ENCODE data around the gene NHERF2.

Gene NHERF2

GRCh38 chr16:2057438-2057837 lies 30.7 kb downstream of the NHERF2 start:
- DNase-seq (ENCODE audit: low read depth in 2 of 2, low spot score in 1 of 2), result no peak

DNA sequence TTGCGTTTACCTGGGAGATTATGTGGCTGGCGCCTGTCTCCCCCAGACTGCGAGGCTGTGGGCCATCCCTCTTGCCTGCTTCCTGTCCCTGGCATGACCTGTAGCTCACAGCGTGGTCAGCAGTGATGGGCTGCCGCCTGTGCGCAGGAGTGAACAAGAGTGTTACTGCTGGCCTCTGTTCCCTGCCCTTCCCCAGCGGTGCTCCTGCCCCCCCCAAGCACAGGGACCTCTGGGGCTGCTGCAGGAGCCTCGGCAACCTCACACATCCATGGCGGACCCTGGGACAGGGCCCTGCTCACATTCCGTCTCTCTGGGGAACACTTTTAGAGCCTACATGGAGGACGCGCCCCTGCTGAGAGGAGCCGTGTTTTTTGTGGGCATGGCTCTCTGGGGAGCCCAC lies 31.7 kb downstream of the NHERF2 start:
- DNase-seq (ENCODE audit: low read depth in 2 of 2, low spot score in 1 of 2), result no peak

GRCh38 chr16:2058872-2059271 lies 32.2 kb downstream of the NHERF2 start:
- no peak for DNase-seq (ENCODE audit: low read depth in 2 of 2, low spot score in 1 of 2)

DNA sequence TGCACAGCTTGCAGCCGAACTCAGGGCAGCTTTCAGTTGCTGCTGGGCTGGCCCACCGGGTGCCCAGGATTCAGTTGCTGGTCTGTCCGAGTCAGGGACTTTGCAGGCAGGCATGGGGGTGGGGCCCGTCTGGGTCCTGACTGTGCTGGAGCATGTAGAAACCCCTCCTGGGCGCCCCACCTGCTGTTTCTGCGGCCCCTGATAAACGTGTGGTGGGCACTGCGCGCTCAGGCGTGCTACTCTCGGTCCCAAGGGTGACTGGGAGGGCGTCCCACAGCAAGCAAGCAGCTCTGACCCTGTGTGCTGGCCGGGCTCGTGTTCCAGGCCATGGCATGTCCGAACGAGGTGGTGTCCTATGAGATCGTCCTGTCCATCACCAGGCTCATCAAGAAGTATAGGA lies 33.6 kb downstream of the NHERF2 start:
- DNase-seq (ENCODE audit: low read depth in 2 of 2, low spot score in 1 of 2), result no peak

GRCh38 chr16:2061023-2061422 lies 34.3 kb downstream of the NHERF2 start:
- no peak for DNase-seq (ENCODE audit: low read depth in 2 of 2, low spot score in 1 of 2)

GRCh38 chr16:2061526-2061925 lies 34.8 kb downstream of the NHERF2 start:
- DNase-seq (ENCODE audit: low read depth in 2 of 2, low spot score in 1 of 2), result no peak

- DNase-seq (ENCODE audit: low read depth in 2 of 2, low spot score in 1 of 2), result no peak
Observed at GRCh38 chr16:2062801-2063200, 36.1 kb downstream of the NHERF2 start.

- DNase-seq (ENCODE audit: low read depth in 2 of 2, low spot score in 1 of 2), result no peak
Observed at GRCh38 chr16:2063861-2064260, 37.2 kb downstream of the NHERF2 start.

GRCh38 chr16:2064368-2064945 lies 37.8 kb downstream of the NHERF2 start:
- no peak for DNase-seq (ENCODE audit: low read depth in 2 of 2, low spot score in 1 of 2)

DNA sequence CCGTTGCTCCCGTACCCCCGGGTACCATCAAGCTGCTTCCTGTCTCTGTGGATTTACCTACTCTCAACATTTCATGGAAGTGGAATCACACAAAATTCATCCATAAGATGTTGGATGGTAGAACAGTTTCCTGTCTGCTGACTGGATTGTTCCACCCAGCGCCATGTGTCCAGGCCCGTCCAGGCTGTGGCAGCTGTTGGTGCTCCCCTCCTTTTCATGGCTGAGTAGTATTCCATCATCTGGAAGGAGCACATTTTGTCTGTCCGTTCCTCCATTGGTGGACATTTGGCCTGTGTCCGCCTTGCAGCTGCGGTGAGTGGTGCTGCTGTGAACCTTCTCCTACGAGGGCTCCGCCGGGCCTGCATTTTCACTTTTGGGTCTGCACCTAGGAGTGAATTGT lies 39.4 kb downstream of the NHERF2 start:
- no peak for DNase-seq (ENCODE audit: low read depth in 2 of 2, low spot score in 1 of 2)

- no peak for DNase-seq (ENCODE audit: low read depth in 2 of 2, low spot score in 1 of 2)
Observed at GRCh38 chr16:2070576-2071453, 44.1 kb downstream of the NHERF2 start.

DNA sequence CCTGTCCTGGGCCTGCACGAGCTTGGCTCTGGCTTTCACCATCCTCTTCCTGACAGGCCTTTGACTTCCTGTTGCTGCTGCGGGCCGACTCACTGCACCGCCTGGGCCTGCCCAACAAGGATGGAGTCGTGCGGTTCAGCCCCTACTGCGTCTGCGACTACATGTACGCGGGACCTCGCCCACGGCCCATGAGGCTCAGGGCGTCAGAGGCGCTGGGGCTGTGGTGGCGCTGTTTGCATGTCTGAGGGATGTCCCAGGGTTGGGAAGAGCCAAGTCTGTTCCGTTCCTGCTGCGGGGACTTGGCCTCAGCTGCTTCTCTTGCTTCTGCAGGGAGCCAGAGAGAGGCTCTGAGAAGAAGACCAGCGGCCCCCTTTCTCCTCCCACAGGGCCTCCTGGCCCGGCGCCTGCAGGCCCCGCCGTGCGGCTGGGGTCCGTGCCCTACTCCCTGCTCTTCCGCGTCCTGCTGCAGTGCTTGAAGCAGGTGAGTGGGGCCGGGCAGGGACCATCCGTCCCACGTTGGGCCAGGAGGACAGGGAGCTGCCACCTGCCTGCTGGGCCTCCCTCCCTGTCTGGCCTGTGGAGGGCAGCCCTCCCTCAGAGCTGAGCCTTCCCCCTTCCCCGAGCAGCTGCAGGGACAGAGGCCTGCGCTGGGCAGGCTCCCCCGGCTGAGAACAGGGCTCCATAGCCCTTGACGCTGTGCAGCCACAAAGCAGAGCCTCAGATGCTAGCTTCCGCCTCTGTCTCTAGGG lies 44.9 kb downstream of the NHERF2 start:
- DNase-seq (ENCODE audit: low read depth in 2 of 2, low spot score in 1 of 2), result no peak

DNA sequence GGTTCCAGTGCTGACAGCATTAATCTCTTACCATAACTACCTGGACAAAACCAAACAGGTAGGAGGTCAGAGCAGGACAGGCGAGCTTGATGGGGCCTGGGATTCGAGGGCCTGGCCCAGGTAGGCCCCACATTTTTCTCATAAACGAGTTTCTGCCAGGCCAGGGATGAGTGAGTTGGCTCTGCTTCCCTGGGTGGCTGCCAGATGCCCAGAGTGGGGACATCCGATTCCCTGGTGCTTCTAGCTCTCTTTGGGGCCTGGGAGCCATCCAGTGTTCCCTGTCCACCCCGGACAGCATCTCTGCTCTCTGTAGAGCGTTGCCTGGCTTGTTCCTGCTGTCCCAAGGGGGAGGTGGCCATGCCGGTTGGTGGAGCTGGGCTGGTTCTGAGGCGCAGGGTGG lies 46.2 kb downstream of the NHERF2 start:
- DNase-seq (ENCODE audit: low read depth in 2 of 2, low spot score in 1 of 2), result no peak

DNA sequence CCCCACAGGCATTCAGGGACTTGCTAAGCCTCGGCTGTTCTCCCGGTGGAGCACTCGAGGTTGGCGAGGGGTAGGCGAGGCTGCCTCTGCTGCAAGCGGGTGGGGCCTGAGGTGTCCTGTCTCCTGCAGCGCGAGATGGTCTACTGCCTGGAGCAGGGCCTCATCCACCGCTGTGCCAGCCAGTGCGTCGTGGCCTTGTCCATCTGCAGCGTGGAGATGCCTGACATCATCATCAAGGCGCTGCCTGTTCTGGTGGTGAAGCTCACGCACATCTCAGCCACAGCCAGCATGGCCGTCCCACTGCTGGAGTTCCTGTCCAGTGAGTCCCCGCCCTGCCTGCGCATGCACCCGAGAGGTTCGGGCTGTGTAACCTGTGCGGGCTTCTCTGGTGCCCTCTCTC lies 47.4 kb downstream of the NHERF2 start:
- no peak for DNase-seq (ENCODE audit: low read depth in 2 of 2, low spot score in 1 of 2)

DNA sequence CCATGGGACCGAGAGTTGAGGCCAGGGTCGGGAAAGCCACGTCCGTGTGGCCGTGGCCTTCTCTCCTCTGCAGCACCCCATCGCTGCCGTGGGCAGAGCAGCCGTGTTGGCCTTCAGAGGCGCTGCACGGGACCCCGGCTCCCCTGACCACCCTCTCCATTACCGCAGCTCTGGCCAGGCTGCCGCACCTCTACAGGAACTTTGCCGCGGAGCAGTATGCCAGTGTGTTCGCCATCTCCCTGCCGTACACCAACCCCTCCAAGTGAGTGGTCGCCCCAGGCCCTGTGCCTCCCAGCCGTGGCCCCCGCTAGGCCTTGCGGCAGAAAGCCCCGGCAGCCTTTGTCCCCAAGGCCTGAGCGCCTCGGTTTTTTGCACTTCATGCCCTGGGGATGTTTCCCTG lies 48.9 kb downstream of the NHERF2 start:
- no peak for DNase-seq (ENCODE audit: low read depth in 2 of 2, low spot score in 1 of 2)

DNA sequence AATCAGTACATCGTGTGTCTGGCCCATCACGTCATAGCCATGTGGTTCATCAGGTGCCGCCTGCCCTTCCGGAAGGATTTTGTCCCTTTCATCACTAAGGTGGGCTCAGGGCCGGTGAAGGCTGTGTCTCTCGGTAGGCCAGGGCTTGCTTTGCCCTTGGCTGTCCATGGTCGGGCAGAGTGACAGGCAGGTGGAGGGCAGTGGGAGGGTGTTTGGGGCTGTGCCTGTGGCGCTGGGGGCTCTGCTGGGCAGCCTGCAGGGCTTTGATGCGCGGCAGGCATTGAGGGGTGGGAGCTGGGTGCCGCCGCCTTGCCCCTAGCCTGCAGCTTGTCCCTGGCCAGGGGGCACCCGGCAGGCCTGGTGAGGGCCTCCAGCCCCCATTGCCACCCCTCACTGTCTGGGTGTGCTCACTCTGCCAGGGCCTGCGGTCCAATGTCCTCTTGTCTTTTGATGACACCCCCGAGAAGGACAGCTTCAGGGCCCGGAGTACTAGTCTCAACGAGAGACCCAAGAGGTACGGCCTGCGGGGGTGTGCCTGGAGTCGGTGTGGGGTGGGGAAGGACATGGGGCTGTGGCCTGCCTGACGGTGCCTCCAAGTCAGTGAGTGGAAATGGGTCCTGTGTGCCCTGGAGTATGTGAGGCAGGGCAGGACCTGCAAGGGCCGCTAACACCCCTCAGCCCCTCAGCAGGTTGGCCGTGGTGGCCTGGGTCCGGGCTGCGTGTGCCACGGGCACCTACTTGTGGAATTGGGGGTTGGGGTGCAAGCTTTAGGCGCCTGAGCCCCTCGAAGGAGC lies 49.6 kb downstream of the NHERF2 start:
- DNase-seq (ENCODE audit: low read depth in 2 of 2, low spot score in 1 of 2), result no peak

DNA sequence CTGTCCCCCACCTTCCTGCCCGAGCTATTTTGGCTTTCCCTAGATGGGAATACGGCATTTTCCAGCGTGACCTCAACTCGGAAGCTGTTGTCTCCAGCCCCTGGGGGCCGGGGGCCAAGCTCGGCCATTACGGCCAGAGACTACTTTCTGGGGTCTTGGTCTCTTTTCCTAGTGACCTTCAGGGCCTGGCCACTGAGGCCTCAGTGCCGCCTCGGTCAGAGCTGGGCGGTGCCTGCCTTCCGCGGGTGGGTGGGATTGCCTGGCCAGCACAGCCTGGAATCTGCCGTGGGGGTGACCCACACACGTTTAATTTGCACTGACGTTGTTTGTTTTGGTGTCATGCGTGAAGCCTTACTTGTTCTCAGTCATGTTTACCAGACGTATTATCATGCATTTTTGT lies 50.3 kb downstream of the NHERF2 start:
- DNase-seq (ENCODE audit: low read depth in 2 of 2, low spot score in 1 of 2), result no peak

DNA sequence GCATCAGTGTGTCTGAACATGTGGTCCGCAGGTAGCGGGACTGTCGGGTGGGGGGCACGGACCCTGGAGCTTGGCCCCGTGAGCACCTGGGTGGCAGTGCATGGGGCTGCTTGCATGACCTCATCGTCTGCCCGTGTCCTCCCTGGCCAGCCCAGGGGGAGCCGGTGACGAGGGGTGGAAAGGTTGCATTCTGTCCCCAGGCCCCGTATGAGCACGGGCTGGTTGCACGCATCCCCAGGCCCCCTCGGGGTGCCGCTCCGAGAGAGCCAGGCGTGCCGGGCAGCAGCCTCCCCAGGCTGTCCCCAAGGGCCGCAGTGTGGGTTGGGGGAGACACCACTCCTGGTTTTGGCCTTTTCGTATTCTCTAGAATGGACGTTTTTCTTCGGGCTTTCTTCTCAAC lies 51.0 kb downstream of the NHERF2 start:
- DNase-seq (ENCODE audit: low read depth in 2 of 2, low spot score in 1 of 2), result no peak

DNA sequence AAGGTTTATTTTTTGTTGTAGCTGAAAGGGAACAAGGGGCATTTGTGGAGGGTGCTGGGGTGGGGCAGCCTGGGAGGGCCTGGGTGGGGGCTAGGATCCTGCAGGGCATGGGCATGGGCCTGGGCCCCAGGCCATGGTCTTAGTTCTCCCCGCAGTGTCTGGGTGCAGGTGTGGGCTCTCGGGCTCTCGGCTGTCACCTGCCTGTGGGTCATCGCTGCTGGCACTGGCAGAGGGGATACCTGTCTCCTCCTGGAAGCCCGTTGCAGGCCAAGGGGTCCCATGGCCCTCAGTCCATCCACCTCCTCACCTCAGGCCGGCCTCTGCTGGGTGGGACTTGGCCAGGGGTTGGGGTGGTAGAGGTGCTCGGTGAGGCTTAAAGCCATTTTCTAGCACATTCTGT lies 51.4 kb downstream of the NHERF2 start:
- no peak for DNase-seq (ENCODE audit: low read depth in 2 of 2, low spot score in 1 of 2)

GRCh38 chr16:2078691-2079090 lies 52.0 kb downstream of the NHERF2 start:
- DNase-seq (ENCODE audit: low read depth in 2 of 2, low spot score in 1 of 2), result no peak

- no peak for DNase-seq (ENCODE audit: low read depth in 2 of 2, low spot score in 1 of 2)
Observed at GRCh38 chr16:2079311-2079800, 52.7 kb downstream of the NHERF2 start.

Measured in stimulated activated CD8-positive, alpha-beta memory T cell treated with anti-CD3 and anti-CD28 coated beads, Interleukin-4, amount 100 ng/mL, for 1 hour (primary cell).